Measurements from ENCODE around the gene SCAF8. TPM values are rescaled to one million over a fixed set of nuclear protein-coding genes. Genes with fewer than 3 reads are reported as not detected.

Gene SCAF8
- total RNA-seq, 2 donors from 2014 or later, result 55.0 to 62.1 TPM

GRCh38 chr6:154840363-154840762 lies 107.1 kb downstream of the SCAF8 start:
- DNase-seq (no peak), ATAC-seq (no peak)
- Mint-ChIP-seq H3K36me3 (ENCODE audit: low read depth) (peaks cover 5% of the 10 kb centered on the region), H3K4me3 (no peak overlapping the region), H3K4me1 (peaks cover 20% of the 10 kb centered on the region), H3K27ac (no peak overlapping the region), H3K27me3 (no peaks in the 10 kb centered on the region)
- H3K9me3 ChIP-seq (ENCODE audit: control insufficient read depth, low read length, poor library complexity, severe bottlenecking), result no peaks in the 10 kb centered on the region

GRCh38 chr6:154841109-154841508 lies 107.9 kb downstream of the SCAF8 start:
- Mint-ChIP-seq H3K27me3 (no peaks in the 10 kb centered on the region), H3K36me3 (ENCODE audit: low read depth) (peaks cover 5% of the 10 kb centered on the region), H3K4me3 (no peak overlapping the region), H3K4me1 (peaks cover 20% of the 10 kb centered on the region), H3K27ac (no peak overlapping the region)
- ATAC-seq (no peak), DNase-seq (no peak)
- H3K9me3 ChIP-seq (ENCODE audit: control insufficient read depth, low read length, poor library complexity, severe bottlenecking), result no peaks in the 10 kb centered on the region

- no peak for DNase-seq
- ATAC-seq, result no peak
- H3K4me1 Mint-ChIP-seq, result peaks cover 27% of the 10 kb centered on the region
- no peaks in the 10 kb centered on the region for H3K27me3 Mint-ChIP-seq
- no peaks in the 10 kb centered on the region for H3K9me3 ChIP-seq (ENCODE audit: control insufficient read depth, low read length, poor library complexity, severe bottlenecking)
- no peak overlapping the region for H3K4me3 Mint-ChIP-seq
- no peak overlapping the region for H3K27ac Mint-ChIP-seq
- H3K36me3 Mint-ChIP-seq (ENCODE audit: low read depth), result peaks cover 5% of the 10 kb centered on the region
Measured at GRCh38 chr6:154842833-154843232, 109.6 kb downstream of the SCAF8 start.

- DNase-seq, result no peak
- H3K27me3 Mint-ChIP-seq, result no peaks in the 10 kb centered on the region
- H3K36me3 Mint-ChIP-seq (ENCODE audit: low read depth), result peaks cover 5% of the 10 kb centered on the region
- H3K4me1 Mint-ChIP-seq, result peaks cover 32% of the 10 kb centered on the region
- no peak for ATAC-seq
- H3K9me3 ChIP-seq (ENCODE audit: control insufficient read depth, low read length, poor library complexity, severe bottlenecking), result no peaks in the 10 kb centered on the region
- no peak overlapping the region for H3K27ac Mint-ChIP-seq
- H3K4me3 Mint-ChIP-seq, result no peak overlapping the region
Measured at GRCh38 chr6:154847318-154847717, 114.1 kb downstream of the SCAF8 start.

- H3K9me3 ChIP-seq (ENCODE audit: control insufficient read depth, low read length, poor library complexity, severe bottlenecking), result no peaks in the 10 kb centered on the region
- ATAC-seq, result no peak
- H3K27ac Mint-ChIP-seq, result no peak overlapping the region
- H3K4me1 Mint-ChIP-seq, result peaks cover 33% of the 10 kb centered on the region
- no peaks in the 10 kb centered on the region for H3K27me3 Mint-ChIP-seq
- peaks cover 7% of the 10 kb centered on the region for H3K36me3 Mint-ChIP-seq (ENCODE audit: low read depth)
- H3K4me3 Mint-ChIP-seq, result no peak overlapping the region
- DNase-seq, result no peak
Measured at GRCh38 chr6:154848580-154848979, 115.4 kb downstream of the SCAF8 start.

GRCh38 chr6:154849475-154849874 lies 116.3 kb downstream of the SCAF8 start:
- no peak overlapping the region for H3K27ac Mint-ChIP-seq
- ATAC-seq, result no peak
- H3K4me1 Mint-ChIP-seq, result peaks cover 30% of the 10 kb centered on the region
- no peak for DNase-seq
- no peaks in the 10 kb centered on the region for H3K9me3 ChIP-seq (ENCODE audit: control insufficient read depth, low read length, poor library complexity, severe bottlenecking)
- peaks cover 7% of the 10 kb centered on the region for H3K36me3 Mint-ChIP-seq (ENCODE audit: low read depth)
- no peak overlapping the region for H3K4me3 Mint-ChIP-seq
- H3K27me3 Mint-ChIP-seq, result no peaks in the 10 kb centered on the region

GRCh38 chr6:154852687-154853086 lies 119.5 kb downstream of the SCAF8 start:
- Mint-ChIP-seq H3K36me3 (ENCODE audit: low read depth) (peaks cover 9% of the 10 kb centered on the region), H3K4me1 (peaks cover 22% of the 10 kb centered on the region), H3K27ac (no peak overlapping the region), H3K4me3 (no peak overlapping the region), H3K27me3 (no peaks in the 10 kb centered on the region)
- no peaks in the 10 kb centered on the region for H3K9me3 ChIP-seq (ENCODE audit: control insufficient read depth, low read length, poor library complexity, severe bottlenecking)
- ATAC-seq (no peak), DNase-seq (no peak)

GRCh38 chr6:154857529-154857928 lies 124.3 kb downstream of the SCAF8 start:
- ATAC-seq (no peak), DNase-seq (no peak)
- H3K27me3 Mint-ChIP-seq, result no peaks in the 10 kb centered on the region
- H3K36me3 Mint-ChIP-seq (ENCODE audit: low read depth), result peaks cover 5% of the 10 kb centered on the region
- no peak overlapping the region for H3K4me3 Mint-ChIP-seq
- H3K9me3 ChIP-seq (ENCODE audit: control insufficient read depth, low read length, poor library complexity, severe bottlenecking), result no peaks in the 10 kb centered on the region
- H3K4me1 Mint-ChIP-seq, result peaks cover 4% of the 10 kb centered on the region
- H3K27ac Mint-ChIP-seq, result no peak overlapping the region

- H3K4me3 Mint-ChIP-seq, result no peak overlapping the region
- no peak for ATAC-seq
- no peaks in the 10 kb centered on the region for H3K36me3 Mint-ChIP-seq (ENCODE audit: low read depth)
- H3K4me1 Mint-ChIP-seq, result peaks cover 5% of the 10 kb centered on the region
- H3K27ac Mint-ChIP-seq, result no peak overlapping the region
- H3K27me3 Mint-ChIP-seq, result no peaks in the 10 kb centered on the region
- DNase-seq, result no peak
- no peaks in the 10 kb centered on the region for H3K9me3 ChIP-seq (ENCODE audit: control insufficient read depth, low read length, poor library complexity, severe bottlenecking)
Measured at GRCh38 chr6:154861825-154862224, 128.6 kb downstream of the SCAF8 start.

GRCh38 chr6:154862536-154862935 lies 129.3 kb downstream of the SCAF8 start:
- Mint-ChIP-seq H3K36me3 (ENCODE audit: low read depth) (no peaks in the 10 kb centered on the region), H3K27ac (no peak overlapping the region), H3K27me3 (no peaks in the 10 kb centered on the region), H3K4me1 (peaks cover 5% of the 10 kb centered on the region), H3K4me3 (no peak overlapping the region)
- no peak for DNase-seq
- H3K9me3 ChIP-seq (ENCODE audit: control insufficient read depth, low read length, poor library complexity, severe bottlenecking), result no peaks in the 10 kb centered on the region
- no peak for ATAC-seq

GRCh38 chr6:154864066-154864430 lies 130.8 kb downstream of the SCAF8 start:
- H3K36me3 Mint-ChIP-seq (ENCODE audit: low read depth), result no peaks in the 10 kb centered on the region
- no peaks in the 10 kb centered on the region for H3K27me3 Mint-ChIP-seq
- no peaks in the 10 kb centered on the region for H3K9me3 ChIP-seq (ENCODE audit: control insufficient read depth, low read length, poor library complexity, severe bottlenecking)
- peaks cover 5% of the 10 kb centered on the region for H3K4me1 Mint-ChIP-seq
- DNase-seq (no peak), ATAC-seq (no peak)
- H3K27ac Mint-ChIP-seq, result no peak overlapping the region
- no peak overlapping the region for H3K4me3 Mint-ChIP-seq

- H3K36me3 Mint-ChIP-seq (ENCODE audit: low read depth), result no peaks in the 10 kb centered on the region
- ATAC-seq, result no peak
- no peaks in the 10 kb centered on the region for H3K27me3 Mint-ChIP-seq
- peaks cover 5% of the 10 kb centered on the region for H3K4me1 Mint-ChIP-seq
- H3K27ac Mint-ChIP-seq, result no peak overlapping the region
- no peak overlapping the region for H3K4me3 Mint-ChIP-seq
- no peaks in the 10 kb centered on the region for H3K9me3 ChIP-seq (ENCODE audit: control insufficient read depth, low read length, poor library complexity, severe bottlenecking)
- no peak for DNase-seq
Measured at GRCh38 chr6:154865291-154865690, 132.1 kb downstream of the SCAF8 start.

GRCh38 chr6:154868143-154868594 lies 135.0 kb downstream of the SCAF8 start:
- H3K4me1 Mint-ChIP-seq, result peaks cover 7% of the 10 kb centered on the region
- H3K27ac Mint-ChIP-seq, result no peak overlapping the region
- DNase-seq, result no peak
- H3K4me3 Mint-ChIP-seq, result no peak overlapping the region
- no peaks in the 10 kb centered on the region for H3K9me3 ChIP-seq (ENCODE audit: control insufficient read depth, low read length, poor library complexity, severe bottlenecking)
- ATAC-seq, result no peak
- no peaks in the 10 kb centered on the region for H3K36me3 Mint-ChIP-seq (ENCODE audit: low read depth)
- no peaks in the 10 kb centered on the region for H3K27me3 Mint-ChIP-seq

GRCh38 chr6:154872542-154873114 lies 139.4 kb downstream of the SCAF8 start:
- Mint-ChIP-seq H3K4me1 (peaks cover 12% of the 10 kb centered on the region), H3K4me3 (no peak overlapping the region), H3K27ac (peak overlapping the region; percentile 39), H3K36me3 (ENCODE audit: low read depth) (peaks cover 2% of the 10 kb centered on the region), H3K27me3 (no peaks in the 10 kb centered on the region)
- no peaks in the 10 kb centered on the region for H3K9me3 ChIP-seq (ENCODE audit: control insufficient read depth, low read length, poor library complexity, severe bottlenecking)
- DNase-seq, result no peak
- ATAC-seq, result no peak

Measured in T-helper 17 cell (primary cell).